ENCODE measurements around the gene DSC3. TPM values are rescaled to one million over a fixed set of nuclear protein-coding genes. Genes with fewer than 3 reads are reported as not detected.

The DSC3 gene
- total RNA-seq, 1 experiment from 2014 or later, result 0.61 TPM

- H3K9me3 Mint-ChIP-seq, result no peaks in the 10 kb centered on the region
- H3K27me3 Mint-ChIP-seq (ENCODE audit: low read depth), result no peaks in the 10 kb centered on the region
- Histone ChIP-seq H4K8ac (replicated peaks; ENCODE audit: insufficient read length, low read depth, low read length) (no peak overlapping the region), H2AFZ (ENCODE audit: low read length) (no peak overlapping the region), H3K27me3 (ENCODE audit: insufficient read depth, low read length) (no peaks in the 10 kb centered on the region), H2BK12ac (ENCODE audit: insufficient read length, low read depth, low read length) (no peak overlapping the region), H4K91ac (ENCODE audit: insufficient read length, low read depth, low read length) (no peak overlapping the region), H3K9me3 (ENCODE audit: control insufficient read depth, low read depth, low read length) (no peaks in the 10 kb centered on the region), H2BK120ac (ENCODE audit: low read depth, low read length, poor library complexity, severe bottlenecking) (no peak overlapping the region), H3K23me2 (ENCODE audit: insufficient read length, low read depth, low read length, poor library complexity, severe bottlenecking) (no peaks in the 10 kb centered on the region), H2BK5ac (ENCODE audit: insufficient read length, low read length) (no peak overlapping the region), H3K79me1 (ENCODE audit: insufficient read depth, low read depth, low read length, poor library complexity, severe bottlenecking) (no peaks in the 10 kb centered on the region), H3K23ac (ENCODE audit: insufficient read length, low read depth, low read length) (no peak overlapping the region), H3T11ph (ENCODE audit: low read length) (no peak overlapping the region), H3K4ac (ENCODE audit: low read depth, low read length) (no peak overlapping the region), H3K4me2 (ENCODE audit: insufficient read depth, insufficient read length, low read length) (no peak overlapping the region), H2AK5ac (ENCODE audit: insufficient read length, low read length) (no peak overlapping the region), H3K14ac (ENCODE audit: insufficient read depth, low read length) (no peak overlapping the region), H3K9ac (ENCODE audit: extremely low read depth, insufficient read length, low read length) (no peak overlapping the region), H3K27ac (ENCODE audit: insufficient read length, low read depth, low read length) (no peak overlapping the region), H2BK15ac (ENCODE audit: low read depth, low read length) (no peak overlapping the region), H3K4me1 (ENCODE audit: insufficient read depth, low read length) (no peaks in the 10 kb centered on the region), H4K5ac (ENCODE audit: insufficient read length, low read depth, low read length) (no peak overlapping the region), H3K79me2 (ENCODE audit: insufficient read depth, low read length) (no peaks in the 10 kb centered on the region), H3K18ac (ENCODE audit: insufficient read length, low read depth, low read length) (no peak overlapping the region), H4K20me1 (ENCODE audit: control insufficient read depth, insufficient read depth, insufficient read length) (no peaks in the 10 kb centered on the region), H2BK20ac (ENCODE audit: low read depth, low read length, poor library complexity, severe bottlenecking) (no peak overlapping the region), H3K56ac (ENCODE audit: insufficient read length, low read depth, low read length) (no peak overlapping the region)
- no CpG with 5 or more reads among the region's 1 CpG for WGBS (ENCODE audit: extremely low coverage, insufficient read length, low lambda C conversion rate)
- H3K36me3 Mint-ChIP-seq (ENCODE audit: insufficient read depth in 1 of 3, low read depth in 3 of 3), result peaks cover 12 to 48% (median 39%) of the 10 kb centered on the region in 3 experiments; a peak in 6 of 7 replicates
- H3K4me1 Mint-ChIP-seq, result no peaks in the 10 kb centered on the region
- no peak overlapping the region; a peak in 1 of 7 replicates for H3K27ac Mint-ChIP-seq
- DNase-seq, result no peak
- H3K4me3 Mint-ChIP-seq, result no peak overlapping the region
- TF ChIP-seq CTCF (conservative IDR thresholded peaks at IDR 0.05), result no peak
Observed at GRCh38 chr18:31077878-31078277, 35.3 kb upstream of the DSC3 start.

Measured in H9 (cell line).